Left hindlimb (tissue), 1 donor: ENCODE data around the gene PADI4.

ENCODE experiments used
- DNase-seq: peaks from one replicate; pipeline ENCODE4 v3.0.0-alpha.2; 2018

PADI4 gene

GRCh38 chr1:17350928-17351446, 43.0 kb downstream of the PADI4 start:
- no peak for DNase-seq

DNA sequence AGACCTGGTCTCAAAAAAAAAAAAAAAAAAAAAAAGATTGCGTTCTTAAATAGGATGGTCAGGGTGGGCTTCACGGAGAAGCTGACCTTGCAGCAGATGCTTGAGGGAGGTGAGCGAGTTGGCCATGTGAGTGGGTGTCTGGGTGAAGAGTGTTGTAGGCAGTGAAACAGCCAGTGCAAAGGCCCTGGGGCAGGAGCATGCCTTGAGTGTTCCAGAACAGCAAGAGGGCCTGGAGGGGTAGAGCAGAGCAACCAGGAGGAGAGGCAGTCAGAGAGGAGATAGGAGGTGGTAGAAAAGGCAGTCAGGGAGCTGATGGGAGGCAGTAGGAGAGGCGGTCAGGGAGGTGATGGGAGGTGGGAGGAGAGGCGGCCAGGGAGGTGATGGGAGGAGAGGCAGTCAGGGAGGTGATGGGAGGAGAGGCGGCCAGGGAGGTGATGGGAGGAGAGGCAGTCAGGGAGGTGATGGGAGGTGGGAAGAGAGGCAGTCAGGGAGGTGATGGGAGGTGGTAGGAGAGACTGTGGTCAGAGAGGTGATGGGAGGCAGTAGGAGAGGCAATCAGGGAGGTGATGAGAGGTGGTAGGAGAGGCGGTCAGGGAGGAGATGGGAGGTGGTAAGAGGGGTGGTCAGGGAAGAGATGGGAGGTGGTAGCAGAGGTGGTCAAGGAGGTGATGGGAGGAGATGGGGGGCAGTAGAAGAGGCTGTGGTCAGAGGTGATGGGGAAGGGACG, 43.8 kb downstream of the PADI4 start:
- no peak for DNase-seq

DNA sequence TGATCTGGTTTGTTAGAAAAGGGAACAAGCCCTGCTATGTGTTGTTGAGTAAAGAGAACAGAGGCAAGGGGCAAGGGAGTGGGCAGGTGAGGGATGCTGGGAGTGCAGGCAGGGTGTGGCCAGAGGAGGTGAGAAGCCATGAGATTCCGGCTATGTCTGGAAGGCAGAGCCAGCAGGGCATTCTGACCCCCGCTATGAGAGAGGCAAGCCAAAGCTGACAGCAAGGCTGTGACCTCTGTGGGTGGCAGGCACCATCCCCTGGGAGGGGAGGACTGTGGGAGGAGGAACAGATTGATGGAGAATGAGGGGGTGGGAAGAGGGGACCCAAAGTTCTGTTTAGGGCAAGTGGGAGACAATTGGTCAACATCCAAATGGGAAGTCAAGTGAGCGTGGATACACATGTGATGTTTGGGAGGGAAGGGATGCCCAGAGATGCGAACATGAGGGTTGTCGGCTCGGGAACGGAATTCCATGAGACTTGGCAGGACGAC, 44.5 kb downstream of the PADI4 start:
- DNase-seq = no peak

DNA sequence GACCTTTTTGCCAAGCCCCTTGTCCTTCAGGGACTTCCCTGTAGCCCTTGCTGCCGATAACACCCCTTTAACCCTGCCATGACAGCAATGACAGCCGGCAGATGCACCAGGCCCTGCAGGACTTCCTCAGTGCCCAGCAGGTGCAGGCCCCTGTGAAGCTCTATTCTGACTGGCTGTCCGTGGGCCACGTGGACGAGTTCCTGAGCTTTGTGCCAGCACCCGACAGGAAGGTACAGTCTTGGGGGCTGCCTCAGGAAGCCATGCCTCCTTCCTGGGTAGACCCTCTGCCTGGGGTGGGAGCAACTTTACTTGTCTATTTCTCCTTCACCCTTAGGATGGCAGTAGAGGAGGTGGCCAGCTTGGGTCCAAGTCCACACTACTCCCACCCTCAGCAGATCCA, 47.9 kb downstream of the PADI4 start:
- no peak for DNase-seq

- DNase-seq = no peak
Observed at GRCh38 chr1:17356387-17357026, 48.5 kb downstream of the PADI4 start.

GRCh38 chr1:17358557-17358956, 50.6 kb downstream of the PADI4 start:
- DNase-seq = no peak

- DNase-seq = no peak
Observed at GRCh38 chr1:17359031-17359430, 51.0 kb downstream of the PADI4 start.

DNA sequence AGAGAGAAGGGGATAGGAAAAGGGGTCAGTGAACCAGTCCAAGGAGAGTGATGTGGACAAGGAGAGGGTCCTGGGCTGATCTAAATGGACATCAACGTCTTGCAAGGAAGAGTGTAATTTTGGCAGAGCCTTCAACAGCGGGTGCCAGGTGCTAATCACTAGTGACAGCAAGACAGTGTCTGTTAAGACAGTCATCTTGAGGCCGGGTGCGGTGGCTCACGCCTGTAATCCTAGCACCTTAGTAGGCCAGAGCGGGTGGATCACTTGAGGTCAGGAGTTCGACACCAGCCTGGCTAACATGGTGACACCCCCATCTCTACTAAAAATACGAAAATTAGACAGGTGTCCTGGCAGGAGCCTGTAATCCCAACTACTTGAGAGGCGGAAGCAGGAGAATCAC, 51.8 kb downstream of the PADI4 start:
- DNase-seq = no peak

DNA sequence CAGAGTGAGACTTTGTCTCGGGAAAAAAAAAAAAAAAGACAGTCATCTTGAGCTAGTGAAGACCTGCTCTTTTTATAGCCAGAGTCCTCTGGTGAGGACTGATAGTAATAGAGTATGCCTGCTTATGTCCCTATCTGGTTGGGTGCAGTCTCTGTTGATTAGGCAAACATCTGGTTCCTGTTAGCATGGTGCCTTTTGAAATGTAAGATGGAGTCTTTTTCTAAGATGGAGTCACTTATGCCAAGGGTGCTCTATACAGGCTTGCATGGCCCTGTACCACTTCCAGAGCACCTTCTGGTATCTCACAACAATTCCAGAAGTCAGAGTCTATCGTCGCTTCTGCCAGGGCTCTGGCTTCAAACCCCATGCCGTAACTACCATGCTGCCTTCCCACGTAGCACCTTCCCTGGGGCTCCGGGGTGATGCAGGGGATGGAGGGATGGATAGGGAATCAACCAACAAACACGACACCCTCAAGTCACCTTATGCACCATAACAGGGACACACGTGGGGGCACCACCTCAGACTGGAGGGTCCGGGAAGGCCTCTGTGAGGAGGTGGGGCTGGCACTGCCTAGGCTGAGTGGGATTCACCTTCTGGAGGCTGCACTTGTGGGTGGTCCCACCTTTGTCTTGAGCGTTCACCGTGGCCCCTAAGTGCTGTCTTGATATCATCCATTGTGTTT, 52.4 kb downstream of the PADI4 start:
- no peak for DNase-seq

DNA sequence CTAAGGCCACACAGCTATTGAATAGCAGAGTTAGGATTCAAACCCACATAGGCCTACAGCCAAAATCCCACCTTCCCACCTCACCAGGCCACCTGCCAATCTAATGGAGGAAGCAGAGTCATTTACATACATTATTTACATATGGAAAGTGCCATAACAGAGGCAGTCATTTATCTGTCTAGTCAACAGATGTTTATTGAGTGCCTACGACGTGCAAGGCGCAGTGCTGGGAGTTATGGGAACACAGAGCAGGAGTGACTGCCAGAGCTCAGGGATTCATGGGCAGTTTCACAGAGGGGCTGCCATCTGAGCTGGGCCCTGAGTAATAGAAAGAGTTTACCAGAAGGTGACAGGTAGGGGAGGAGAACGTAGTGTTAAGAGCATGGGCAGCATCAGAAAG, 53.7 kb downstream of the PADI4 start:
- DNase-seq = no peak

- no peak for DNase-seq
Observed at GRCh38 chr1:17363351-17363750, 55.4 kb downstream of the PADI4 start.

- no peak for DNase-seq
Observed at GRCh38 chr1:17363771-17364170, 55.8 kb downstream of the PADI4 start.

GRCh38 chr1:17365293-17365692, 57.3 kb downstream of the PADI4 start:
- no peak for DNase-seq

- no peak for DNase-seq
Observed at GRCh38 chr1:17369466-17369865, 61.5 kb downstream of the PADI4 start.

DNA sequence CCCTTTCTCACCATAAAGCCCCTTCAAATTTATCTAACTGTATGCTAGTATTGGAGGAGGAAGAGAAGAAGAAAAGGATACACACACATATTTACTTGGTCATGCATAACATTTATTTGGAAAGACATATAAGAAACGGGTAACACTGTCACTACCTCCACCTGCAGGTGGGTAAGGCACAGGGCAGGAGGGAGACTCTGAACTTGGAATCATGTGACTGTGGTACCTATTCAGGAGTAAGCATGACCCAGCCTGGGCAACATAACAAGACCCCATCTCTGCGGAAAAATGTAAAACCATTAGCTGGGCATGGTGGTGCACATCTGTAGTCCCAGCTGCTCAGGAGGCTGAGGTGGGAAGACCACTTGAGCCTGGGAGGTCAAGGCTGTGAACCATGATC, 62.6 kb downstream of the PADI4 start:
- DNase-seq = no peak

GRCh38 chr1:17371896-17372295, 63.9 kb downstream of the PADI4 start, which contains the start of gene PADI6:
Gene PADI6, plus strand, starts transcription at chr1:17372196. Its CDS starts 50 bp downstream, at chr1:17372246.
- no peak for DNase-seq

- no peak for DNase-seq
Observed at GRCh38 chr1:17372955-17373354, 65.0 kb downstream of the PADI4 start.

GRCh38 chr1:17375651-17376050, 67.7 kb downstream of the PADI4 start:
- no peak for DNase-seq

- DNase-seq = no peak
Observed at GRCh38 chr1:17377325-17377953, 69.4 kb downstream of the PADI4 start.

DNA sequence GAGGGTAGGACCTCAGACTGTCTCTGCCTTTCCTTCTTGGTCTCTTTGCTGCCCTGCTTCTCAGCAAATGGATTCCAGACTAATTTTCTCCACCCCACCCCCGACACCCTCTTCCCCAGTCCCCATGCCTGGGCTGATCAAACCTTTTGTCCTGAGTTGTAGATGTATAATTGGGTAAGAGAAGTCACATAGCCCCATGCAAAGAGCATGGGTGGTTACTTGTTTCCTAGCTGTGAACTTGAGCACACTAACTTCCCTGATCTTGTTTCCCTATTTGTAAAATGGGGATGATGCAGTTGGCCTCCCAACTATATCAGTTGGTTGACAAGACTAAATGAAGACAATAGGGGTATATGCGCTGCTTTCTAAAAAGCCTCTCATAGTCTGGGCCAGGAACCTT, 73.2 kb downstream of the PADI4 start:
- DNase-seq = no peak

GRCh38 chr1:17392199-17392740, 84.3 kb downstream of the PADI4 start:
- DNase-seq = no peak

GRCh38 chr1:17393230-17393629, 85.2 kb downstream of the PADI4 start:
- no peak for DNase-seq
